Measurements from ENCODE around the gene EYS.
"Not testable (repeated sequence)": the region's sequence is repeated elsewhere in the genome, so short reads cannot be mapped to it uniquely, and the experiment has no call there.

EYS gene

DNA sequence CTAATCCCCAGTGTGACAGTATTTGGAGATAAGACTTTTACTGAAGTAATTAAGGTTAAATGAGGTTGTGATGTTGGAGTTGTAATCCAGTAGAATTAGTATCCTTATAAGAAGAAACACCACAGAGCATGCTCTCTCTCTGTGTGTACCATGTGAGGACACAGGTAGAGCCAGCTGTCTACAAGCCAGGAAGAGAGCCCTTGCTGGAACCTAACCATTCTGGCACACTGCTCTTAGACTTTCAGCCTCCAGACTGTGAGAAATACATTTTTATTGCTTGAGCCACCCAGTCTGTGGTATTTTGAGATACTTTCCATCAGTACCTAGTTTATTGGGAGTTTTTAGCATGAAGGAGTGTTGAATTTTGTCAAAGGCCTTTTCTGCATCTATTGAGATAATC, 1961.2 kb downstream of the EYS start:
- no peak for DNase-seq

DNA sequence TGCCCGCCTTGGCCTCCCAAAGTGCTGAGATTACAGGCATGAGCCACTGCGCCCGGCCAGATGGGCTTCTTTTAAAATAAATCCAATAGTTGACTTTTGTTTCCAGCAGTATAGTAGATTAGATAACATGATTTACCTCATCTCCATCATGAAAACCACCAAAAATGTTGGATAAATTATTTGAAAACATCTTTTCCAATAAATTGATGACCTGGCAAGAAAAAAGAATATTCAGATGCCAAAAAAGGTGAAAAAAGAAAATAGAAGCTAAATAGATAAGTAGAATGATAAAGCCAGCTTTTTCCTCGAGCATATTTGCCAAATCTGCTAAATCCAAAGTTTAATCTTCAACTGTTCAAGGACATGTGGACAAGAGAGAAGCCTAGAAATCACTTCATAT, 1962.2 kb downstream of the EYS start:
- no peak for DNase-seq

DNA sequence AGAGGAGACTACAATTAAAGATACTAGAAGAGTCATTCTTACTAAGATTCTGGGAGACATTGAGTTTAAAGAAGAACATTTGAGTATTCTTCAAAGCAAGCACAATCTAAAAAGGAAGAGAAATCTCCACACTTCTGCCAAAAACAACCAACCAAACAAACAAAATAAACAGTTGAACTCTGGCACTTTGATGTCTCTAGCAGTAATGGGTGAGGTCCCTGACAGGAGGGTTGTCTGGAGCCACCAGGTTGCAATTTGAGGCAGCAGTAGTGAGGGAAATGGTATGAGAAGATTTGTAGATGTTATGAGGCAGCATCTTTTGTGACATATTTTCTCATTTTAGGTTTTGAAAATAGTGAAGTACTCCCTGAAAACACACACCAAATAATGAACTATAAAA, 1963.3 kb downstream of the EYS start:
- DNase-seq, result no peak

DNA sequence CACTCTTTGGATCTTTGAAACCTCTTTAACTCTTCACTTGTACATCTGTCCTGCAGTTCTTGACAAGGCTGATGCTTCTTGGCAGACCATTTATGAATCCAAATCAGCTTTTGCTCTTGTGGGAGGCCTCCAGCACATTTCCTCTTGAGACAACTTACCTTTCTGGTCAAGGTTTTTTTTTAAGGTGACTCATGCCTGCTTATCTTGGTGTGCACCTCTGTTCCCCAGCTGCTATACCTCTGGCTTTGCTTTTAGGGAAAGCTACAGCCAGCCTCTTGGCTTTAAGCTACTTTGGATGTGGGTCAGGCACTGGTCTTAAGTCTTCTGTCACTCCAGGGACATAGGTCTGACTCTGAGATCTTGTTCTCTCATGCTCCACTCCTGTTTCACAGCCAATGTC, 1965.0 kb downstream of the EYS start:
- no peak for DNase-seq

DNA sequence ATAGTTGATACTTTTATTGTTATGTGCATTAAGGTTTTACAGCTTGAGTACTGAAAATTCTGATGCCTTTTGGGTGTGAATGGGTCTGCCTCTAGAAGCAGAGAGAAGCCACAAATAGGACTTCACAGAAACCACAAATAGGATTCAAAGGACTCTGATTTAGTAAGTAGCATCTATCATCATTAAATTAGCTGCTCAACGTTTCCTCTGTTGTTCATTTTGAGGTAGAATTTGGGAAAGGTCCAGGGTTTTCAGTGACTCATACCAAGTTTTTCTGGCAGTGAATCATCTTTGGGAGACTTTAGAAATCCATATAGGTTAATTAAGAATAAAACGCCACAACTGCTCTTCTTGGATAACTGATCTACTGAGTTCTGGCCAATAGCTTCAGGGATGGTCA, 1966.3 kb downstream of the EYS start:
- DNase-seq, result no peak

DNA sequence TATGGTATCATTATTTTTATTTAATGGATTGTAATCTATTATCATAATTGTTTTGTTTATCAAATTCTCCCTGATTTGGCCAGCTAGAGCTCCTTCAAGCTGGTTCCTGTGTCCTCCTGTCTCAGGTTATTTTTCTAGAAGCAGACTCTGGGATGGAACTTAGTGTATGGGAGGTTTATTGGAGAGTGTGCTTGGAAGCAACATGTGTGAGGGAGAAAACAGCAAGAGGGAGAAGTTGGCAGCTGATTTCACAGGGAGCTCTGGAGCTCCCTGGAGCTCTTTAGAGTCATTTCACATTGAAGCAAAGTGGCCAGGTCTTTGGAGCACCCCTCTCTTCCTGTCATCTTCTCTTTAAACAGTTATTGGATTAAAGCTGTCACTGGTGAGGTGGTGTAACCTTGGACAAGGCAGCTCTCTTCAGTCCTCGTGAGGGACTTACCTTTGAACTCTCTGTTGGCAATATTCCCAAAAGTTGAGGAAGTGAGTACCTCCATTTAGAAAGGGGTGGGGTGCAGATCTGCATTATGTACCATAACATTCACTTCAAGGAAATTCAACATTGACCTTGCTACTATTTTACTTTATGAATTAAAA, 1967.8 kb downstream of the EYS start:
- DNase-seq, result no peak

DNA sequence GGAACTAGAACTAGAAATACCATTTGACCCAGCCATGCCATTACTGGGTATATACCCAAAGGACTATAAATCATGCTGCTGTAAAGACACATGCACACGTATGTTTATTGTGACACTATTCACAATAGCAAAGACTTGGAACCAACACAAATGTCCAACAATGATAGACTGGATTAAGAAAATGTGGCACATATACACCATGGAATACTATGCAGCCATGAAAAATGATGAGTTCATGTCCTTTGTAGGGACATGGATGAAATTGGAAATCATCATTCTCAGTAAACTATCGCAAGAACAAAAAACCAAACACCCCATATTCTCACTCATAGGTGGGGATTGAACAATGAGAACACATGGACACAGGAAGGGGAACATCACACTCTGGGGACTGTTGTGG, 1968.8 kb downstream of the EYS start:
- DNase-seq, result not testable (repeated sequence)

DNA sequence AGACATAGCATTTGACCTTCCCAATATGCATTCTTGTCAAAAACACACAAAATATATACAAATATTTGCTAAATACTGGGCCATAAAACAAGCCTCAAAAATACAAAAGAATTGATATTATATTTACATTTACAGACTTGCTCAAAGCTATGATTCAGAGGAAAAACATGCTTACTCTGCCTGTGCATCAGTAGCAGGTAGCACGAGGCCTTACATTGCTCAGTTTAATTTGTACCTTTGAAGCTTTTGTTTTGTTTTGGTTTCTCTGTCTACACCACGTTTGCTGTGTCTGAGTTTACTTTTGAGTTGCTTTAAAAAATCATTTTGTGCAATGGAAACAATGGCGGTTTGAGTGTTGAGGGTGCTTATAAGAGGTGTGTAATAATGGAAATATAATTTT, 1972.1 kb downstream of the EYS start:
- DNase-seq, result no peak

DNA sequence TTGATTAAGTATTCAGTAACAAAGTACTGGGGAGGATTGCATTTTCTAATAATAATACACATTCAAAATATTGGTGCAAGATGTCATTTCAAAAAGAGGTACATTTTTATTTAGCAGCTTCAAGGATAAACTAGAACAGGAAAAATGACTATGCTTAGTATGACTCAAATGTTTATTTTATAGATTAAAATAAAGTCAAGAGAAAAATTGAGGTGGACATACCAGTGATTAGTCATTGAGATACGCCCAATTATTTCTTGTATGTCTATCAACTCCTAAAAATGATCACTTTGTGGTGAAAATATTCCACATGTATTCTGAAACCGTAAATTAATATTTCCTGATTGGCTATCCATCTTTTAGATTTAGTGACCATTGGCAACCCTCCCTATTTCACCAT, 1974.7 kb downstream of the EYS start:
- no peak for DNase-seq

DNA sequence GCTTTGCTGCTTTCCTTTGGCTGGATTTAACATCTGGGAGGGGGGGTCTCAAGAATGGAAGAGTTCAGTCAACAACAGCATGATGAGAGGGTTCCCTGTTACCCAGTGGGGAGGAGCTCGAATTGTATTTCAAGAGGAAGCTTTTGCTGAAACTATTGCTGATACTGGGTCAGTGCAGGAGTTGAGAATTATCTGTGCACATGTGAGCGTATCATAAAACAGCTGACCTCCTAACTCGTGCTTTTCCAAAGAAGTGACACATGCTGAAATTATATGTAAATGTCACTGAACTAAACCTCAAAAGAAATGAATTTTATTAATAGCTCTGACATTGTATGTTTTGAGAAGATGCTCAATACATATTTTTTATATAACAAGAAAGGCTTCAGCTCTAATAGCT, 1975.1 kb downstream of the EYS start:
- DNase-seq, result no peak

DNA sequence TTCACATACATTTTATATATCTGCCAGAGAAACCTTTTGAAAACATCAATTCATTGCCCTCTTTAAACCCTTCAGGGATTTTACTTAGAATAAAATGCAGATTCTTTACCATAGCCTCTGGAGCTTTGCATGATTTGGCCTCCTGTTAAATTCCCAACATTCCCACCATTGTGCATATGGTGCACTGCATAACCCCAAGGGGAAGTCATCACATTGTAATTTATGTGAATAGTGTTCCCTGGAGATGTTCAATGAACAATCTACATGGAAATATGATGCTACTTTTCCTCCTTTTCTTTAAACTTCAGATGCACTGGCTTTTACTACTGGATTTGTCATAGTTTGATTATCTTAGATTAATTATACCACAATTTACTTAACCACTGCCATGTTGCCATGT, 1976.7 kb downstream of the EYS start:
- DNase-seq, result no peak

DNA sequence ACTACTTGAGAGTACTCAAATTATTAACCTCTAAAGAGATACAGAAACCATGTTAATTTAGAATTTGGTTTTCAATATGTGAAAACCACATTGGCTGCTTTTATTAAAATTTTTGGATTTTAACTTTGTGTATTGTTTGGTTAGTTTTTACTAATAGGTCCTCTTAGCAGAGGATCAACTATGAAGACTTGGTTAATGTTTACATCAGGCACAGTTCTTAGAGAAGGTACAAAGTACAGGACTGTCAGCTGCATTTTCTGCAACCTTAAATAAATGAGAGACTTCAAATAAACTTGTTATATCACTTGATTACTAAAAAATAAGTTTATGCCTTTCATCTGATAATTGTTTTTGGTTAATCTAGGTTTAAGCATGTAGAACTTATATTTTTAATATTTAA, 1982.3 kb downstream of the EYS start:
- DNase-seq, result no peak

DNA sequence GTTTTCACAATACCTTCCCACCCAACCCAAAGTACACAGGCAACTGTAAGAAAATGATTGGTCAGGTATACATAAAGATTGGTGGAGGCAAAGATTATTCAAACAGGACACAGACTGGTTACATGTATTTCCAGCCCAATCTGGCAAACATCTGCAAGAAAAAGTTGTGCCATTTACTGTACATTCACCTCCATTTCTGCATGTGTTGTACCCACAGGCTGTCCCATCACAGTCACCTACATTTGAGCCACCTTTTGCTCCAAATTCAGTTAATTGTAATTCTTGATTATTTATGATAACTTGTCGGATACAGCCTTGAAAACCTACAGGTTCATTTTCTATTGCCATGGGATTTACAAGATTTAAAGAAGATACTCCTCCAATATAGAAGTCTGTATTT, 1985.8 kb downstream of the EYS start:
- DNase-seq, result no peak

DNA sequence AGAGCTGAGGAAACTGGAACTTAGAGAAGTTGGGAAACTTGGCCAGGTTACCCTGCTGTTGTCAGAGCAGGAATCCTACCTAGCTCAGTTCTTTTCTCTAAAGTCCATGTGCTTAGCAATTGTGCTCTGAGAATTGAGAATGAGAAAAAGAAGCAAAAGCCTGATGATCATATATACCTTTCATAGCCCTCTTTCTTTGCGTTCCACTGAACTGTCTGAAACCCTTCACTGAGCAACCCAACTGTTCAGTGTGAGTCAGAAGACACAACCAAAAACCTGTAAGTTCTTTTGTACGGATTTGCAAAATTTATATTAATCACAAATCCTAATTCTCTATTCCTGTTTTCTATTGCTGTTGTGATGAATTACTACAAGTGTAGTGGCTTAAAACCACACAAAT, 1990.9 kb downstream of the EYS start:
- no peak for DNase-seq

DNA sequence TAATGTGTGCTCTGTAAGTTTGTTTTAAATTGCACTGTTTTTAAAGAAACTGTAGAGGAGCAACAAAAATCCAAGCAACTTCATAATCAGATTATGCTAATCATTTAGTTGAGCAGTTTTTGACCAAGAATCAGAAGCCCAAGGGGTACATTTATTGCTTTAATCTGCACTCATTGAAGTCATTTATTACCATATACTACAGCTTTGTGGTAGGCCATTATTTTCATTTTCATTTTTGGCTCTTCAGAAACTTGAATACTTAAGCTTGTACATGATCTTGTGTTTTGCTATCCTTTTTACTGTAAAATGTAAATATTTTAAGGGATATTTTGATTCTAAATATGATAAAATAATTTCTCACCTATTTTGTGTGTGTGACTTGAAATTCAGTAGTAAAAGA, 1992.9 kb downstream of the EYS start:
- DNase-seq, result no peak

DNA sequence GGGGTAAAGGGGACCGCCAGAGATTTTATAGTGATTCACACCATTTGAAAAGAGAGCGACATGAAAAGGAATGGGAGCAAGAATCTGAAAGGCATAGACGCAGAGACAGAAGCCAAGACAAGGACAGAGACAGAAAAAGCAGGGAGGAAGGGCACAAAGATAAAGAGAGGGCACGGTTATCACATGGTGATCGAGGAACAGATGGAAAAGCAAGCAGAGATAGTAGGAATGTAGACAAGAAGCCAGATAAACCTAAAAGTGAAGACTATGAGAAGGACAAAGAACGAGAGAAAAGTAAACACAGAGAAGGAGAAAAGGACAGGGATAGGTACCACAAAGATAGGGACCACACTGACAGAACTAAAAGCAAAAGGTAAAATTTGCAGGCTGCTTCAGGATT, 1993.7 kb downstream of the EYS start:
- no peak for DNase-seq

DNA sequence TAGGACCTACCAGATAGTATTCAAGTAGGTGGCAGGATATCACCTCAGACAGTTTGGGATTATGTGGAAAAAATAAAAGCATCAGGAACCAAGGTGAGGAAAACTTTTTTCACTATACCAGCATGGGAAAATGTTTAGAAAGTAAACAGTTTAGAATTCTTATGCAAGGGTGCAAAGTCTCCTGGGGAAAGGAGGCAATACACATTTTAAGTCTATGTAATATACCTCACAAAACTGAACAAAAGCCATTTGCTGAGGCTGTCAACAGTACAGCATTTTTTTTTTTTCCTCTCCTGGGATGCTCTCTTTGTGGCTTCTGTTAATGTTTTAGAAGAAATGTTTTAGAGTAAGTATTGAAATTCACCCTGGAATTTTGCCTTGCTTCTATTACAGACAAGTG, 1997.9 kb downstream of the EYS start:
- DNase-seq, result no peak

DNA sequence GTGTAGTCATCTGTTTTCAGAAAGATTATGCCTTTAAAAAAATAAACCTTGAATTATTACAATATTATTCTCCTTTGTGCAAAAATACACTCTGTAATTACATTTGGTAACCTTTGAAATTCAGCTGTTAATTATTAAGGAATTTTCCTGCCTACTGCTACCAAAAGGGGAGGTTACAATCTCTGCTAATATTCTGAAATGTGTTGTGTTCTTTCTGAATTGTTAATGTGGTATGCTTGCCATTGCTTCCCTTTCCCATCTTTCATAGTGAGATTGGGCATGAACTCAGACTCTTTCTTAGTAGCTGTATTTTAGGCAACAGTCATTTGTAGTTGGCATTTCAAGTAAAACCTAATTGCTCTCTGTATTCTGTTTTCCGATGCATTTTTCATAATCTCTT, 1998.4 kb downstream of the EYS start:
- no peak for DNase-seq

DNA sequence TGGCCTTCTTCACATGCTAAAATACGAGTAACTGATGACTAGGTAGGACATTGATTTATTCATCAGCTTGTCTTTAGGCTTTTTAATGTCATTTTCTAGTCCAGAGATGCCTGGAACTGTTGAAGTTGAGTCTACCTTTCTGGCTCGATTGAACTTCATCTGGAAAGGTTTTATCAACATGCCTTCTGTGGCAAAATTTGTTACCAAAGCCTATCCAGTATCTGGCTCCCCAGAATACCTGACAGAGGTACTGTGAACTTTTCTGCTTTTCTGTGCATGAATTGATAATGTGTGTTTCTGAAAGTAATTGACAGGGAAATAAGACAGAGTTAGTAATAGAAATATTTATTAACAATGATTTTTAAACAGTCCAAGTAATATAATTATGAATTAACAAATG, 2000.4 kb downstream of the EYS start:
- no peak for DNase-seq

DNA sequence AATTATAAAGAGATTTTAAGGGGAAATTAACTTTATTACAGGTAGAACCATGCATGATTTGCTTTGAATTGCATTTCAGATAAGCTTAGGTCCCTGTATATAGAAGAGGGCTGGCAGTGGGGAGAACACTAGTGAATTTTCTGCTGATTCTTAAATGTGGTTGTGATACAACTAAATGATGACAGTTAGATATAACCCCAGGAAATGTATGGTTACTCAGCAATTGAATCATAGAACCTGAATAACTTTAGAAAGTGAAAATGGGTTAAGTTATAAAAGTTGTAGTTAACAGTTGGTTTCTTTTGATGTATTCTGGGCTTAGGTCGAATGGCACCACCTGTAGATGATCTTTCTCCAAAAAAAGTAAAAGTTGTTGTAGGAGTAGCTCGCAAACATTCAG, 2001.3 kb downstream of the EYS start:
- no peak for DNase-seq

DNA sequence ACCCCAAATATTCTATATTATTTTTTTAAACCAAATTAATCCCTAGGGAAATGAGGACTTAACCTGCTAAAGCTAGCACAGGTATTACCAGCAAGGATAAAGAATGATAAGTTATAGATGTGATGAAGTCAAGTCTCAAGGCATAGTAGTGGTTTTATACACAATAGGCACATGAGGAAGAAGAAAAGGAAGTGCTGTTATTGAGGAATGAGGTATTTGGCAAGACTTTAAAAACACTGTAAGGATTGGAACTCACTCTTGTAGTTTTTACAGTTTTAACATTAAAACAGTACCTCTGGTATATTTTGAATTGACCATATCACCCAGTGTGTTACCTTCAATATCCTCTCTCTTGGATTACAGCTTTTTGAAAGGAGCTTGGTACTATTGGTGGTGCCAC, 2016.8 kb downstream of the EYS start:
- DNase-seq, result no peak

DNA sequence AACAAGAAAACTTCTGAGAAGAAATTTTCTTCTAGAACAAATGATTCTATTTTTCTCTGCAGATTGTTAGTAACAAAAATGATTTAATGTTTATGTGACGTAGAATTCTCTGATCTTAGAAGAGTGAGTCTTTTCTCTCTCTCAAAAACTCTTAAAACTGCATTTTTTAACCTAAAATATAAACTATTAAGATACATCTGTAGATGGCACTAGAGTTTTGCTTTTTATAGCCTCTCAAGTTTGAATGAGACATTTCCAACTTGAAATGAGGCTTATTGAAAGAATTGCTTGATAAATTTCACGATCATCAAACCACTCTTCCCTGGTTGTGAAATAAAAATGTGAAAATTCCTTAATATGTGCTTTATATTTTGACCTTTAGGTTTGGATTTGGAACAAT, 2017.6 kb downstream of the EYS start:
- no peak for DNase-seq

DNA sequence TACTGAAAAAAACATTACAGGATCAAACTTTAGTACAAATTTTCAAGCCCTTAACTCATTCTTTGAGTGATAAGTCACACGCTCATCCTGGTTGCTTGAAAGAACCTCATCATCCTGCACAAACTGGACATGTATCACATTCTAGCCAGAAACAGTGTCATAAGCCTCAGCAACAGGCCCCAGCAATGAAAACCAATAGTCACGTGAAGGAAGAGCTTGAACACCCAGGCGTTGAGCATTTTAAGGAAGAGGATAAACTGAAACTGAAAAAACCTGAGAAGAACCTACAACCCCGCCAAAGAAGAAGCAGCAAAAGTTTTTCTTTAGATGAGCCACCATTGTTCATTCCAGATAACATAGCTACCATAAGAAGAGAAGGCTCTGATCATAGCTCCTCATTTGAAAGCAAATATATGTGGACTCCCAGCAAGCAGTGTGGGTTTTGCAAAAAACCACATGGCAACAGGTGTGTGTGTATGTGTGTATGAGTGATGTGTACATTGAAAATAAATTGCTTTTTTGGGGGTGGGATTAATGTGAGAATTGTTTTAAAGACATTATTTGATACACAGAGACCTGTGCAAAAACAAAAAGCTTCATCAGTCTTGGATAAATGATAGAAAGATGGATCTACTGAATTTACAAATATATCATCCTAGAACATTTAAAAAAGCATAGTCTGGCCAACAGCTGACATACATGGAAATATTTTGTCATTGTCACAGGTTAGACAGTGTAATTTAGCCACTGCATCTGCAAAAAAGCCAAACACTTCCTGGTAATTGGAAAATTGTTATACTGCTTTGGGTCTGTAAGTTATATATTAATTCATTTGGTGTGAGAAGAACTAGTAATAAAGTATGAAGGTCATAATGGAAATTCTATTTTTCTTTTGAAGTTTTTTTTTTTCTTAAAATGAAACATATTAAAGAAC, 2021.3 kb downstream of the EYS start:
- DNase-seq, result no peak

DNA sequence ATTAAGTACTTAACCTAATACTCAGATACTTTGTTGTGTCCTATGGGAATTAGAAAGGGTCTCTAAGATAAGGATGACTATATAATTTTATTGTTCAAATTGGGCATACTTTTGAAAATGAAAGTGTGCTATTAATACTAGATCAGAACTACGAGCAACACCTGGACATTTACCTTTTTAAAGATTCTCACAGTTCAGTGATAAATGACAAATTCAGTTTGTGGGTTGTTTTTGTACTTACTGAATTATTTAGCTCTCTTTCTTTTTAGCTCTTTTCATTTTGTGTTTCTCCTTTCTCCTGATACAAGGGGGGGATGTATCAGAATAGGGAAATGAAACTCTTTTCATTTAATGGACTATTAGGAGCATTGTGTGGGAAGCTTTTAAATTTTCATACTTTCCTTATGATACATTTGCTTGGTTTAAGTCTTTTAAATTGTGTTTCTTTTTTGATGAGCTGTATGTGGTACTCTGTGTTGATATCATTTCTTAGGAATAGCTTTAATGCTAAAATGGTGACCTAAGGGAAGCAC, 2023.9 kb downstream of the EYS start:
- DNase-seq, result no peak

DNA sequence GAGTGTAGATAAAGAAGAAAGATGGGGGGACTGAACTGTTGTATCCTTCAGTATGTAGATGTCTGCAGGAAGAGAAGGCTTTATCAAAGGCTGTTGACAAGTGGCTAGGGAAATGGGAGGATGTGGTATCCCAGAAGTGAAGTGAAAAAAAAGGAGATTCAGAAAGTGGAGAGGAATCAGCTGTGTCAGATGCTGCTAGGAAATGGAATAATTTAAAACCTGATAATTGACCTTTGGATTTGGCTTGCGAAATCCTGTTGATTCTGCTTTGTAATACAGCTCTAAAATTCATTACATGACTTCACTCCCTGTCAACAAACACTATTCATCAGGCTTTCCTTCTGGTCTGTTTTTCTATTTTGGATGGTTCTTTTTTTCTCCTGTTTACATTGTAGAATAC, 2029.7 kb downstream of the EYS start:
- no peak for DNase-seq
